ENCODE results near the gene NFKBIL1. TPM values are rescaled to one million over a fixed set of nuclear protein-coding genes. Genes with fewer than 3 reads are reported as not detected.
A peak's percentile ranks its signal among the peaks of the same experiment; 100 is the strongest.

Gene NFKBIL1
- total and polyA plus RNA-seq, 10 of the 15 experiments (the other 5 are each of a cell fraction or from before 2014, with no cell fraction given), result 0.19 to 15.1 (median 7.0) TPM

DNA sequence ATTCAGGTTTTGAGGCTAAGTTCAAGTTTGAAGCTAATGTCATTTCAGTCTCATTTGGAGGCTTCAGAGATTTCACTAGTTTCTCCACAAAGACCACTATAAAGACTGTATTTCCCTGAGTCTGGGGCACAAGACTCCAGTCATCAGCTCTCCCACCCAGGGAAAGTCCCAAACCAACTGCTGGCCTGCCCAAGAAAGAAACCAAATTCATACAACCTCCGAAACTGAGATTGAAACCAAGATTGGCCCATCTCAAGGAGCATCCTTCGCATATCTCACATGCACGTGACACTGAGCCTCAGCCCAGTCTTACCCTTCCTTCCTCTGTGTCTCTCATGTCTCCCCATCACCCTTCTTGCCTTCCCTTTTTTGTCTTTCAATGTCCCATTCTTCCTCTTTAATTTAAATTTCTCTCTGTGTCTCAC lies 21.1 kb downstream of the NFKBIL1 start (continued):
- TF ChIP-seq, protein P1, sequence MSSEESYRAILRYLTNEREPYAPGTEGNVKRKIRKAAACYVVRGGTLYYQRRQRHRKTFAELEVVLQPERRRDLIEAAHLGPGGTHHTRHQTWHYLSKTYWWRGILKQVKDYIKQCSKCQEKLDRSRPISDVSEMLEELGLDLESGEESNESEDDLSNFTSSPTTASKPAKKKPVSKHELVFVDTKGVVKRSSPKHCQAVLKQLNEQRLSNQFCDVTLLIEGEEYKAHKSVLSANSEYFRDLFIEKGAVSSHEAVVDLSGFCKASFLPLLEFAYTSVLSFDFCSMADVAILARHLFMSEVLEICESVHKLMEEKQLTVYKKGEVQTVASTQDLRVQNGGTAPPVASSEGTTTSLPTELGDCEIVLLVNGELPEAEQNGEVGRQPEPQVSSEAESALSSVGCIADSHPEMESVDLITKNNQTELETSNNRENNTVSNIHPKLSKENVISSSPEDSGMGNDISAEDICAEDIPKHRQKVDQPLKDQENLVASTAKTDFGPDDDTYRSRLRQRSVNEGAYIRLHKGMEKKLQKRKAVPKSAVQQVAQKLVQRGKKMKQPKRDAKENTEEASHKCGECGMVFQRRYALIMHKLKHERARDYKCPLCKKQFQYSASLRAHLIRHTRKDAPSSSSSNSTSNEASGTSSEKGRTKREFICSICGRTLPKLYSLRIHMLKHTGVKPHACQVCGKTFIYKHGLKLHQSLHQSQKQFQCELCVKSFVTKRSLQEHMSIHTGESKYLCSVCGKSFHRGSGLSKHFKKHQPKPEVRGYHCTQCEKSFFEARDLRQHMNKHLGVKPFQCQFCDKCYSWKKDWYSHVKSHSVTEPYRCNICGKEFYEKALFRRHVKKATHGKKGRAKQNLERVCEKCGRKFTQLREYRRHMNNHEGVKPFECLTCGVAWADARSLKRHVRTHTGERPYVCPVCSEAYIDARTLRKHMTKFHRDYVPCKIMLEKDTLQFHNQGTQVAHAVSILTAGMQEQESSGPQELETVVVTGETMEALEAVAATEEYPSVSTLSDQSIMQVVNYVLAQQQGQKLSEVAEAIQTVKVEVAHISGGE (CRISPR knock-in tag; IDR thresholded peaks at IDR 0.05), result no peak
- no peak for TF ChIP-seq STAT1 (conservative IDR thresholded peaks at IDR 0.05)
- TF ChIP-seq SREBF2 (IDR thresholded peaks at IDR 0.05; ENCODE audit: low read length), result no peak
- no peak for TF ChIP-seq HCFC1 (IDR thresholded peaks at IDR 0.05; ENCODE audit: low read length)
- peak; percentile 54 to 69; a peak in 2 of 4 replicates for TF ChIP-seq EP300 (IDR thresholded peaks at IDR 0.05; ENCODE audit: borderline replicate concordance in 1 of 2, control insufficient read depth in 1 of 2, low read depth in 2 of 2, low read length in 2 of 2)
- peak; percentile 86 for TF ChIP-seq TBL1XR1 (IDR thresholded peaks at IDR 0.05; ENCODE audit: low read depth, low read length)
- no peak for TF ChIP-seq LARP7 (IDR thresholded peaks at IDR 0.05)
- TF ChIP-seq MTA3 (IDR thresholded peaks at IDR 0.05; ENCODE audit: borderline replicate concordance, low read length), result no peak
- TF ChIP-seq EZH2 (IDR thresholded peaks at IDR 0.05; ENCODE audit: borderline replicate concordance, control insufficient read depth, low read depth, low read length), result no peak
- TF ChIP-seq POLR2AphosphoS2 (IDR thresholded peaks at IDR 0.05; ENCODE audit: low read depth, low read length), result no peak
- no peak for TF ChIP-seq KDM1A (IDR thresholded peaks at IDR 0.05; ENCODE audit: borderline replicate concordance)
- TF ChIP-seq, protein P2, sequence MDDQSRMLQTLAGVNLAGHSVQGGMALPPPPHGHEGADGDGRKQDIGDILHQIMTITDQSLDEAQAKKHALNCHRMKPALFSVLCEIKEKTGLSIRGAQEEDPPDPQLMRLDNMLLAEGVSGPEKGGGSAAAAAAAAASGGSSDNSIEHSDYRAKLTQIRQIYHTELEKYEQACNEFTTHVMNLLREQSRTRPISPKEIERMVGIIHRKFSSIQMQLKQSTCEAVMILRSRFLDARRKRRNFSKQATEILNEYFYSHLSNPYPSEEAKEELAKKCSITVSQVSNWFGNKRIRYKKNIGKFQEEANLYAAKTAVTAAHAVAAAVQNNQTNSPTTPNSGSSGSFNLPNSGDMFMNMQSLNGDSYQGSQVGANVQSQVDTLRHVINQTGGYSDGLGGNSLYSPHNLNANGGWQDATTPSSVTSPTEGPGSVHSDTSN (IDR thresholded peaks at IDR 0.05; ENCODE audit: insufficient replicate concordance, low read depth, low read length), result no peak
- TF ChIP-seq, protein P3, sequence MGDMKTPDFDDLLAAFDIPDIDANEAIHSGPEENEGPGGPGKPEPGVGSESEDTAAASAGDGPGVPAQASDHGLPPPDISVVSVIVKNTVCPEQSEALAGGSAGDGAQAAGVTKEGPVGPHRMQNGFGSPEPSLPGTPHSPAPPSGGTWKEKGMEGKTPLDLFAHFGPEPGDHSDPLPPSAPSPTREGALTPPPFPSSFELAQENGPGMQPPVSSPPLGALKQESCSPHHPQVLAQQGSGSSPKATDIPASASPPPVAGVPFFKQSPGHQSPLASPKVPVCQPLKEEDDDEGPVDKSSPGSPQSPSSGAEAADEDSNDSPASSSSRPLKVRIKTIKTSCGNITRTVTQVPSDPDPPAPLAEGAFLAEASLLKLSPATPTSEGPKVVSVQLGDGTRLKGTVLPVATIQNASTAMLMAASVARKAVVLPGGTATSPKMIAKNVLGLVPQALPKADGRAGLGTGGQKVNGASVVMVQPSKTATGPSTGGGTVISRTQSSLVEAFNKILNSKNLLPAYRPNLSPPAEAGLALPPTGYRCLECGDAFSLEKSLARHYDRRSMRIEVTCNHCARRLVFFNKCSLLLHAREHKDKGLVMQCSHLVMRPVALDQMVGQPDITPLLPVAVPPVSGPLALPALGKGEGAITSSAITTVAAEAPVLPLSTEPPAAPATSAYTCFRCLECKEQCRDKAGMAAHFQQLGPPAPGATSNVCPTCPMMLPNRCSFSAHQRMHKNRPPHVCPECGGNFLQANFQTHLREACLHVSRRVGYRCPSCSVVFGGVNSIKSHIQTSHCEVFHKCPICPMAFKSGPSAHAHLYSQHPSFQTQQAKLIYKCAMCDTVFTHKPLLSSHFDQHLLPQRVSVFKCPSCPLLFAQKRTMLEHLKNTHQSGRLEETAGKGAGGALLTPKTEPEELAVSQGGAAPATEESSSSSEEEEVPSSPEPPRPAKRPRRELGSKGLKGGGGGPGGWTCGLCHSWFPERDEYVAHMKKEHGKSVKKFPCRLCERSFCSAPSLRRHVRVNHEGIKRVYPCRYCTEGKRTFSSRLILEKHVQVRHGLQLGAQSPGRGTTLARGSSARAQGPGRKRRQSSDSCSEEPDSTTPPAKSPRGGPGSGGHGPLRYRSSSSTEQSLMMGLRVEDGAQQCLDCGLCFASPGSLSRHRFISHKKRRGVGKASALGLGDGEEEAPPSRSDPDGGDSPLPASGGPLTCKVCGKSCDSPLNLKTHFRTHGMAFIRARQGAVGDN (IDR thresholded peaks at IDR 0.05), result peak; percentile 82
- TF ChIP-seq CBX3 (IDR thresholded peaks at IDR 0.05; ENCODE audit: borderline replicate concordance, low read depth), result no peak
- TF ChIP-seq IKZF1 (conservative IDR thresholded peaks at IDR 0.05), result peak; percentile 95
- TF ChIP-seq, protein P4, sequence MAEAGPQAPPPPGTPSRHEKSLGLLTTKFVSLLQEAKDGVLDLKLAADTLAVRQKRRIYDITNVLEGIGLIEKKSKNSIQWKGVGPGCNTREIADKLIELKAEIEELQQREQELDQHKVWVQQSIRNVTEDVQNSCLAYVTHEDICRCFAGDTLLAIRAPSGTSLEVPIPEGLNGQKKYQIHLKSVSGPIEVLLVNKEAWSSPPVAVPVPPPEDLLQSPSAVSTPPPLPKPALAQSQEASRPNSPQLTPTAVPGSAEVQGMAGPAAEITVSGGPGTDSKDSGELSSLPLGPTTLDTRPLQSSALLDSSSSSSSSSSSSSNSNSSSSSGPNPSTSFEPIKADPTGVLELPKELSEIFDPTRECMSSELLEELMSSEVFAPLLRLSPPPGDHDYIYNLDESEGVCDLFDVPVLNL (IDR thresholded peaks at IDR 0.05; ENCODE audit: low read depth, low read length), result no peak
- no peak for TF ChIP-seq WRNIP1 (IDR thresholded peaks at IDR 0.05; ENCODE audit: borderline replicate concordance, low read depth, low read length)
- TF ChIP-seq, protein P5, sequence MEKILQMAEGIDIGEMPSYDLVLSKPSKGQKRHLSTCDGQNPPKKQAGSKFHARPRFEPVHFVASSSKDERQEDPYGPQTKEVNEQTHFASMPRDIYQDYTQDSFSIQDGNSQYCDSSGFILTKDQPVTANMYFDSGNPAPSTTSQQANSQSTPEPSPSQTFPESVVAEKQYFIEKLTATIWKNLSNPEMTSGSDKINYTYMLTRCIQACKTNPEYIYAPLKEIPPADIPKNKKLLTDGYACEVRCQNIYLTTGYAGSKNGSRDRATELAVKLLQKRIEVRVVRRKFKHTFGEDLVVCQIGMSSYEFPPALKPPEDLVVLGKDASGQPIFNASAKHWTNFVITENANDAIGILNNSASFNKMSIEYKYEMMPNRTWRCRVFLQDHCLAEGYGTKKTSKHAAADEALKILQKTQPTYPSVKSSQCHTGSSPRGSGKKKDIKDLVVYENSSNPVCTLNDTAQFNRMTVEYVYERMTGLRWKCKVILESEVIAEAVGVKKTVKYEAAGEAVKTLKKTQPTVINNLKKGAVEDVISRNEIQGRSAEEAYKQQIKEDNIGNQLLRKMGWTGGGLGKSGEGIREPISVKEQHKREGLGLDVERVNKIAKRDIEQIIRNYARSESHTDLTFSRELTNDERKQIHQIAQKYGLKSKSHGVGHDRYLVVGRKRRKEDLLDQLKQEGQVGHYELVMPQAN (conservative IDR thresholded peaks at IDR 0.05), result no peak
- TF ChIP-seq FOXM1 (IDR thresholded peaks at IDR 0.05; ENCODE audit: low read depth, low read length), result no peak
